IMR-90 (cell line): Measurements from ENCODE around the gene ACACA.

Experiments used
- BHLHE40 ChIP-seq: fragments of 150-350 bp; IDR thresholded peaks from 2 replicates; pipeline ENCODE4 v1.6.1; 2016; ENCODE audit warnings: mild to moderate bottlenecking, low read depth, low read length
- CEBPB ChIP-seq: IDR thresholded peaks from 2 replicates; pipeline ENCODE4 v1.6.1; 2012; ENCODE audit warnings: low read depth, low read length, improper control_type of control experiment
- FOS ChIP-seq: fragments of 150-350 bp; IDR thresholded peaks from 2 replicates; pipeline ENCODE4 v1.6.1; 2016; ENCODE audit warnings: low read depth, low read length
- MAFK ChIP-seq: IDR thresholded peaks from 2 replicates; pipeline ENCODE4 v1.6.1; 2012; ENCODE audit warnings: low read depth, low read length, improper control_type of control experiment
- MAZ ChIP-seq: IDR thresholded peaks from 2 replicates; pipeline ENCODE4 v1.6.1; 2012; ENCODE audit warnings: low read depth, mild to moderate bottlenecking, low read length, improper control_type of control experiment, moderate library complexity, borderline replicate concordance
- MXI1 ChIP-seq: IDR thresholded peaks from 2 replicates; pipeline ENCODE4 v1.6.1; 2012; ENCODE audit warnings: low read depth, mild to moderate bottlenecking, low read length, moderate library complexity, borderline replicate concordance
- POLR2A ChIP-seq: IDR thresholded peaks from 2 replicates; pipeline ENCODE4 v1.6.1; 2012; ENCODE audit warnings: mild to moderate bottlenecking, low read depth, low read length
- RAD21 ChIP-seq: IDR thresholded peaks from 2 replicates; pipeline ENCODE4 v1.6.1; 2012; ENCODE audit warnings: low read length, improper control_type of control experiment
- RFX5 ChIP-seq: IDR thresholded peaks from 2 replicates; pipeline ENCODE4 v1.8.0; 2012; ENCODE audit warnings: low read depth, mild to moderate bottlenecking, low read length, moderate library complexity
- SMC3 ChIP-seq: fragments of 150-350 bp; IDR thresholded peaks from 2 replicates; pipeline ENCODE4 v1.6.1; 2016; ENCODE audit warnings: low read depth, mild to moderate bottlenecking, antibody characterized with exemption, low read length, moderate library complexity
- USF2 ChIP-seq: fragments of 150-350 bp; IDR thresholded peaks from 2 replicates; pipeline ENCODE4 v1.6.1; 2017; ENCODE audit warnings: mild to moderate bottlenecking, antibody characterized with exemption, low read length, low read depth
- TF ChIP-seq, protein P1 (sequence below): conservative IDR thresholded peaks from 2 replicates; pipeline ENCODE4 v1.5.1; 2012; ENCODE audit warnings: mild to moderate bottlenecking, low read depth, low read length, improper control_type of control experiment

- TF ChIP-seq, protein P1, sequence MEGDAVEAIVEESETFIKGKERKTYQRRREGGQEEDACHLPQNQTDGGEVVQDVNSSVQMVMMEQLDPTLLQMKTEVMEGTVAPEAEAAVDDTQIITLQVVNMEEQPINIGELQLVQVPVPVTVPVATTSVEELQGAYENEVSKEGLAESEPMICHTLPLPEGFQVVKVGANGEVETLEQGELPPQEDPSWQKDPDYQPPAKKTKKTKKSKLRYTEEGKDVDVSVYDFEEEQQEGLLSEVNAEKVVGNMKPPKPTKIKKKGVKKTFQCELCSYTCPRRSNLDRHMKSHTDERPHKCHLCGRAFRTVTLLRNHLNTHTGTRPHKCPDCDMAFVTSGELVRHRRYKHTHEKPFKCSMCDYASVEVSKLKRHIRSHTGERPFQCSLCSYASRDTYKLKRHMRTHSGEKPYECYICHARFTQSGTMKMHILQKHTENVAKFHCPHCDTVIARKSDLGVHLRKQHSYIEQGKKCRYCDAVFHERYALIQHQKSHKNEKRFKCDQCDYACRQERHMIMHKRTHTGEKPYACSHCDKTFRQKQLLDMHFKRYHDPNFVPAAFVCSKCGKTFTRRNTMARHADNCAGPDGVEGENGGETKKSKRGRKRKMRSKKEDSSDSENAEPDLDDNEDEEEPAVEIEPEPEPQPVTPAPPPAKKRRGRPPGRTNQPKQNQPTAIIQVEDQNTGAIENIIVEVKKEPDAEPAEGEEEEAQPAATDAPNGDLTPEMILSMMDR = no peak
- no peak for TF ChIP-seq FOS
- no peak for TF ChIP-seq CEBPB
- no peak for TF ChIP-seq USF2
- no peak for TF ChIP-seq POLR2A
- no peak for TF ChIP-seq MAFK
- TF ChIP-seq MXI1 = no peak
- no peak for TF ChIP-seq MAZ
- TF ChIP-seq RAD21 = no peak
- no peak for TF ChIP-seq BHLHE40
- no peak for TF ChIP-seq RFX5
- no peak for TF ChIP-seq SMC3
These were observed 94.3 kb downstream of the ACACA start for GRCh38 chr17:37312137-37312923.
